CD8-positive, alpha-beta memory T cell (primary cell): ENCODE measurements around the gene PRKCZ. TPM values are rescaled to one million over a fixed set of nuclear protein-coding genes. Genes with fewer than 3 reads are reported as not detected.
A peak's percentile ranks its signal among the peaks of the same experiment; 100 is the strongest.

Experiments used
- CTCF ChIA-PET: fragments of 350-600 bp; sonication (Branson Sonifier 250); formaldehyde crosslinking; loops from one replicate; lab custom pipeline; 2021; ENCODE audit warnings: antibody characterized with exemption; lab: Charles Lee
- POLR2A ChIA-PET: fragments of 350-600 bp; sonication (Branson Sonifier 250); formaldehyde crosslinking; loops from one replicate; lab custom pipeline; 2021; ENCODE audit warnings: antibody characterized with exemption; lab: Charles Lee
- DNase-seq, 5 donors: peaks; one replicate each; pipeline versions ENCODE4 v3.0.0 to v3.0.0-alpha.2; 2020 to 2022; ENCODE audit warnings: mixed read lengths in 1 of 5
- H3K27ac ChIP-seq: one replicate; pipeline ENCODE4 v1.7.0; 2013; ENCODE audit warnings: low read depth, mild to moderate bottlenecking, low read length, moderate library complexity
- H3K27me3 ChIP-seq: 2 replicates; pipeline ENCODE4 v1.7.0; 2013; ENCODE audit warnings: low read length, mild to moderate bottlenecking; ENCODE audit not compliant: insufficient read depth, poor library complexity, severe bottlenecking
- H3K36me3 ChIP-seq: 2 replicates; pipeline ENCODE4 v1.7.0; 2013; ENCODE audit warnings: mild to moderate bottlenecking, low read length, moderate library complexity; ENCODE audit not compliant: insufficient read depth
- H3K4me1 ChIP-seq: 2 replicates; pipeline ENCODE4 v1.7.0; 2013; ENCODE audit warnings: mild to moderate bottlenecking, low read length, moderate library complexity; ENCODE audit not compliant: insufficient read depth
- H3K4me3 ChIP-seq: 2 replicates; pipeline ENCODE4 v1.7.0; 2013; ENCODE audit warnings: mild to moderate bottlenecking, low read length
- H3K9me3 ChIP-seq: 2 replicates; pipeline ENCODE4 v1.7.0; 2013; ENCODE audit warnings: mild to moderate bottlenecking, low read length
- H3K27ac Mint-ChIP-seq, 8 donors: one replicate each; pipeline ENCODE4 v1.8.0; 2020 to 2021; ENCODE audit warnings: mixed read lengths in 8 of 8, mild to moderate bottlenecking in 6 of 8, inconsistent platforms in 3 of 8, moderate library complexity in 3 of 8
- H3K27me3 Mint-ChIP-seq, 2 donors: one replicate each; pipeline ENCODE4 v1.8.0; 2020 to 2021; ENCODE audit warnings: mixed read lengths in 2 of 2, mild to moderate bottlenecking in 1 of 2, moderate library complexity in 1 of 2
- H3K36me3 Mint-ChIP-seq, 3 donors: one replicate each; pipeline ENCODE4 v1.8.0; 2020 to 2021; ENCODE audit warnings: mixed read lengths in 3 of 3, inconsistent platforms in 1 of 3, mild to moderate bottlenecking in 1 of 3
- H3K4me1 Mint-ChIP-seq, 3 donors: one replicate each; pipeline ENCODE4 v1.8.0; 2020 to 2021; ENCODE audit warnings: mixed read lengths in 3 of 3, inconsistent platforms in 1 of 3, mild to moderate bottlenecking in 1 of 3
- H3K4me3 Mint-ChIP-seq, 7 donors: one replicate each; pipeline ENCODE4 v1.8.0; 2020 to 2021; ENCODE audit warnings: mixed read lengths in 7 of 7, mild to moderate bottlenecking in 6 of 7, moderate library complexity in 4 of 7, inconsistent platforms in 2 of 7
- H3K9me3 Mint-ChIP-seq, 5 donors: one replicate each; pipeline ENCODE4 v1.8.0; 2020 to 2022; ENCODE audit warnings: mixed read lengths in 5 of 5, mild to moderate bottlenecking in 3 of 5, moderate library complexity in 2 of 5, inconsistent platforms in 1 of 5
- polyA plus RNA-seq: library from polyadenylated mRNA; unstranded; fragments of 300-500 nt; fragmentation: Illumina TruSeq; gene quantifications from one replicate; pipeline ENCODE4 v1.2.3, GENCODE V29; 2021
- total RNA-seq, 2 experiments: library from RNA; stranded (reverse); gene quantifications; one replicate each; pipeline ENCODE4 v1.2.3, GENCODE V29; 2021

The PRKCZ gene
- total and polyA plus RNA-seq, 3 experiments from 2014 or later, result 13.8 to 17.4 (median 15.4) TPM

GRCh38 chr1:2055911-2056575 lies 5.8 kb downstream of the PRKCZ start:
- H3K27ac Mint-ChIP-seq, result no peak overlapping the region
- DNase-seq, result no peak
- H3K36me3 Mint-ChIP-seq, result peaks cover 0 to 49% (median 3%) of the 10 kb centered on the region in 3 donors
- H3K4me1 Mint-ChIP-seq, result peaks cover 0 to 21% (median 3%) of the 10 kb centered on the region in 3 donors
- H3K9me3 ChIP-seq, result no peaks in the 10 kb centered on the region
- H3K4me1 ChIP-seq, result peaks cover 6% of the 10 kb centered on the region
- no peak overlapping the region for H3K4me3 ChIP-seq
- H3K27ac ChIP-seq, result no peak overlapping the region
- ChIA-PET POLR2A (interaction anchor here (1.0 kb wide), 1 partner anchor 10 kb away, joined by 3 read pairs; no protein-coding TSS in a partner anchor), CTCF (interaction anchor here (0.8 kb wide), 1 partner anchor 11 kb away, joined by 5 read pairs; no protein-coding TSS in a partner anchor)
- peaks cover 0 to 2% of the 10 kb centered on the region in 2 donors for H3K27me3 Mint-ChIP-seq
- H3K36me3 ChIP-seq, result no peaks in the 10 kb centered on the region
- peak overlapping the region in 1 of 7 donors; percentile 23 for H3K4me3 Mint-ChIP-seq
- H3K27me3 ChIP-seq, result no peaks in the 10 kb centered on the region
- no peaks in the 10 kb centered on the region for H3K9me3 Mint-ChIP-seq

- Histone ChIP-seq H3K4me1 (no peaks in the 10 kb centered on the region), H3K27ac (no peak overlapping the region), H3K36me3 (no peaks in the 10 kb centered on the region), H3K27me3 (no peaks in the 10 kb centered on the region), H3K9me3 (no peaks in the 10 kb centered on the region), H3K4me3 (no peak overlapping the region)
- Mint-ChIP-seq H3K9me3 (no peaks in the 10 kb centered on the region), H3K27me3 (no peaks in the 10 kb centered on the region), H3K36me3 (peaks cover 1 to 58% (median 3%) of the 10 kb centered on the region in 3 donors), H3K27ac (no peak overlapping the region), H3K4me1 (peaks cover 0 to 16% (median 3%) of the 10 kb centered on the region in 3 donors), H3K4me3 (no peak overlapping the region)
- DNase-seq, result no peak
- ChIA-PET POLR2A (interaction anchor here (1.0 kb wide), 1 partner anchor 11 kb away, joined by 3 read pairs; no protein-coding TSS in a partner anchor), CTCF (interaction anchor here (0.9 kb wide), 1 partner anchor 12 kb away, joined by 3 read pairs; no protein-coding TSS in a partner anchor)
These were observed 6.9 kb downstream of the PRKCZ start for GRCh38 chr1:2056955-2057590.

- Mint-ChIP-seq H3K27ac (no peak overlapping the region), H3K36me3 (peaks cover 8 to 76% (median 9%) of the 10 kb centered on the region in 3 donors), H3K4me1 (no peaks in the 10 kb centered on the region), H3K27me3 (no peaks in the 10 kb centered on the region), H3K4me3 (no peak overlapping the region), H3K9me3 (no peaks in the 10 kb centered on the region)
- no peak for DNase-seq
- ChIA-PET POLR2A (no interaction called here), CTCF (no interaction called here)
- Histone ChIP-seq H3K9me3 (no peaks in the 10 kb centered on the region), H3K4me1 (no peaks in the 10 kb centered on the region), H3K4me3 (no peak overlapping the region), H3K36me3 (no peaks in the 10 kb centered on the region), H3K27ac (no peak overlapping the region), H3K27me3 (no peaks in the 10 kb centered on the region)
These were observed 9.2 kb downstream of the PRKCZ start for GRCh38 chr1:2059290-2059953.

- H3K4me1 Mint-ChIP-seq, result peaks cover 0 to 2% (median 2%) of the 10 kb centered on the region in 3 donors
- Histone ChIP-seq H3K27ac (no peak overlapping the region), H3K9me3 (no peaks in the 10 kb centered on the region), H3K4me1 (no peaks in the 10 kb centered on the region), H3K27me3 (no peaks in the 10 kb centered on the region), H3K36me3 (no peaks in the 10 kb centered on the region), H3K4me3 (no peak overlapping the region)
- no peak overlapping the region for H3K4me3 Mint-ChIP-seq
- H3K9me3 Mint-ChIP-seq, result no peaks in the 10 kb centered on the region
- ChIA-PET CTCF (no interaction called here), POLR2A (no interaction called here)
- H3K27ac Mint-ChIP-seq, result no peak overlapping the region
- no peak for DNase-seq
- no peaks in the 10 kb centered on the region for H3K27me3 Mint-ChIP-seq
- peaks cover 11 to 83% (median 14%) of the 10 kb centered on the region in 3 donors for H3K36me3 Mint-ChIP-seq
These were observed 9.9 kb downstream of the PRKCZ start for GRCh38 chr1:2060072-2060471.

GRCh38 chr1:2060535-2060934 lies 10.3 kb downstream of the PRKCZ start:
- no peaks in the 10 kb centered on the region for H3K4me1 ChIP-seq
- H3K27ac ChIP-seq, result no peak overlapping the region
- CTCF ChIA-PET, result no interaction called here
- no peaks in the 10 kb centered on the region for H3K27me3 Mint-ChIP-seq
- H3K27ac Mint-ChIP-seq, result no peak overlapping the region
- H3K4me3 Mint-ChIP-seq, result no peak overlapping the region
- H3K36me3 Mint-ChIP-seq, result peaks cover 11 to 82% (median 15%) of the 10 kb centered on the region in 3 donors
- H3K4me1 Mint-ChIP-seq, result peaks cover 0 to 2% (median 2%) of the 10 kb centered on the region in 3 donors
- POLR2A ChIA-PET, result no interaction called here
- H3K4me3 ChIP-seq, result no peak overlapping the region
- H3K27me3 ChIP-seq, result no peaks in the 10 kb centered on the region
- no peak for DNase-seq
- H3K9me3 Mint-ChIP-seq, result no peaks in the 10 kb centered on the region
- no peaks in the 10 kb centered on the region for H3K9me3 ChIP-seq
- no peaks in the 10 kb centered on the region for H3K36me3 ChIP-seq

GRCh38 chr1:2061065-2061778 lies 11.0 kb downstream of the PRKCZ start:
- peaks cover 0 to 1% (median 0%) of the 10 kb centered on the region in 5 donors for H3K9me3 Mint-ChIP-seq
- H3K27ac Mint-ChIP-seq, result peak overlapping the region in 1 of 8 donors; percentile 9
- DNase-seq, result no peak
- Histone ChIP-seq H3K27me3 (no peaks in the 10 kb centered on the region), H3K4me1 (no peaks in the 10 kb centered on the region), H3K9me3 (no peaks in the 10 kb centered on the region), H3K36me3 (no peaks in the 10 kb centered on the region), H3K27ac (no peak overlapping the region), H3K4me3 (no peak overlapping the region)
- H3K36me3 Mint-ChIP-seq, result peaks cover 14 to 83% (median 20%) of the 10 kb centered on the region in 3 donors
- ChIA-PET POLR2A (no interaction called here), CTCF (no interaction called here)
- H3K4me3 Mint-ChIP-seq, result no peak overlapping the region
- H3K4me1 Mint-ChIP-seq, result peaks cover 0 to 8% (median 2%) of the 10 kb centered on the region in 3 donors
- H3K27me3 Mint-ChIP-seq, result no peaks in the 10 kb centered on the region

- Histone ChIP-seq H3K4me1 (no peaks in the 10 kb centered on the region), H3K4me3 (no peak overlapping the region), H3K27me3 (no peaks in the 10 kb centered on the region), H3K27ac (no peak overlapping the region), H3K36me3 (no peaks in the 10 kb centered on the region), H3K9me3 (no peaks in the 10 kb centered on the region)
- H3K4me1 Mint-ChIP-seq, result peaks cover 4 to 19% (median 9%) of the 10 kb centered on the region in 3 donors
- POLR2A ChIA-PET, result interaction anchor here (0.6 kb wide), 1 partner anchor 183 kb away, joined by 7 read pairs; no protein-coding TSS in a partner anchor
- peaks cover 20 to 69% (median 29%) of the 10 kb centered on the region in 3 donors for H3K36me3 Mint-ChIP-seq
- peak overlapping the region in 1 of 8 donors; percentile 75 for H3K27ac Mint-ChIP-seq
- H3K9me3 Mint-ChIP-seq, result peaks cover 0 to 5% (median 0%) of the 10 kb centered on the region in 5 donors
- no peaks in the 10 kb centered on the region for H3K27me3 Mint-ChIP-seq
- H3K4me3 Mint-ChIP-seq, result no peak overlapping the region
- DNase-seq, result no peak
- CTCF ChIA-PET, result no interaction called here
These were observed 15.5 kb downstream of the PRKCZ start for GRCh38 chr1:2065699-2066098.
